KG1 (cell line): ENCODE data around the gene PIN1.
"Not testable (repeated sequence)": the region's sequence is repeated elsewhere in the genome, so short reads cannot be mapped to it uniquely, and the experiment has no call there.

Experiments used
- DNase-seq: peaks from one replicate; lab custom pipeline; 2025; lab: John Stamatoyannopoulos, UW

Gene PIN1

DNA sequence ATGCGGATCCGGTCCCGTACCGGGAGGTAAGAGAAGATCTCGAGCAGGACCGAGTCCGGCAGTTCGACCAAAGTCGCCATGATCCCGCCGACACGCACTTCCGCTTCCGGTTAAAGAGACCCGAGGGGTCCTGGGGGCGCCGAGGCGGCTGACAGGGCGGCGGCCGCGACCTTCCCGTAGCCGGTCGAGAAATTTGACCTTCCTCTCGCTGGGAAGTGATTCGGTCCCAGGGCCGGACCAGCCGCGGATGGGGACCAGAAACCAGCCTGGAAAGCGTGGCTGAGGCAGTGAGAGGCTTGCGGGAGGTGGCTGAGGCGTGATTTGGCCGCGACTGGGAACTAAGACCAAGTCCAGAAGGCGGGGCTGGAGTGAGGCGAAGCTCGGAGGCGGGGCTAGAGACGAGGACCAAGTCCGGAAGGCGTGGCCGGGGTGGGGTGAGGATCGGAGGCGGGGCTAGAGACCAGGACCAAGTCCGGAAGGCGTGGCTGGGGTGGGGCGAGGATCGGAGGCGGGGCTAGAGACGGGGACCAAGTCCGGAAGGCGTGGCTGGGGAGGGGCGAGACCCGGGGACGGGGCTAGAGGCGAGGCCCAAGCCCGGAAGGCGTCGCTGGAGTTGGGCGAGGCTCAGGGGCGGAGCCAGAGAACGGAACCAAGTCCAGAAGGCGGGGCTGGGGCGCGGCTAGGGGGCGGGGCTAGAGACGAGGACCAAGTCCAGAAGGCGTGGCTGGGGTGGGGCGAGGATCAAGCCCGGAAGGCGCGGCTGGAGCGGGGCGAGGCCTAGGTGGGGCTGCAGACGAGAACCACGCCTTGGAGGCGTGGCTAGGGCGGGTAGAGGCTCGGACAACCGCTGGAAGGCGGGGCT lies 16.2 kb upstream of the PIN1 start, which contains the start of gene FBXL12:
TSS of gene FBXL12 (minus strand) at position 346 of the 862 bp plus-strand sequence. CDS start at position 80, 266 bp downstream.
- peak; percentile 99 for DNase-seq

DNA sequence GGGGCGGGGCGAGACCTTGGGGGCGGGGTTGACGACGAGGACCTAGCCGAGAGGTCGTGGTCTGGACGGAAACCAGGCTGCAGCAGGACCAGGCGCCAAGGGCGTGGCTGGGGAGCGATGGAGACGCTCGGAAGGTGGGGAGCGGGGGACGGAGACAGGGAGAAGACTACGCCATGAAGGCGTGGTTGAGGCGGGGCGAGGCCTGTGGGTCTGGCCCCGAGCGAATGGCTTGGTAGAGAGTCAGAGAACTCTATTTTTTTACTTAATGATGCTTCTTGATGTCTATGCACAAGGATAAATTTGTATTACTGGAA lies 15.6 kb upstream of the PIN1 start:
- DNase-seq = no peak

DNA sequence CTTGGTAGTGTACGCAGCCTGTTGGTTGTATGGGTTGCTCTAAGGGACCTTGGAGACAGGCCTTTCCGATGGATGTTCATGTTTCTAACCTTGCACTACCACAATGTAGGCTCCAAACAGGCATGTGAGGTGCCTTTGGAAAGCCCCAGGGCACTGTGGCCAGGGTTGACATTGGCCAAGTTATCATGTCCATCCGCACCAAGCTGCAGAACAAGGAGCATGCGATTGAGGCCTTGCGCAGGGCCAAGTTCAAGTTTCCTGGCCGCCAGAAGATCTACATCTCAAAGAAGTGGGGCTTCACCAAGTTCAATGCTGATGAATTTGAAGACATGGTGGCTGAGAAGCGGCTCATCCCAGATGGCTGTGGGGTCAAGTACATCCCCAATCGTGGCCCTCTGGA lies 15.1 kb upstream of the PIN1 start:
- not testable (repeated sequence) for DNase-seq

DNA sequence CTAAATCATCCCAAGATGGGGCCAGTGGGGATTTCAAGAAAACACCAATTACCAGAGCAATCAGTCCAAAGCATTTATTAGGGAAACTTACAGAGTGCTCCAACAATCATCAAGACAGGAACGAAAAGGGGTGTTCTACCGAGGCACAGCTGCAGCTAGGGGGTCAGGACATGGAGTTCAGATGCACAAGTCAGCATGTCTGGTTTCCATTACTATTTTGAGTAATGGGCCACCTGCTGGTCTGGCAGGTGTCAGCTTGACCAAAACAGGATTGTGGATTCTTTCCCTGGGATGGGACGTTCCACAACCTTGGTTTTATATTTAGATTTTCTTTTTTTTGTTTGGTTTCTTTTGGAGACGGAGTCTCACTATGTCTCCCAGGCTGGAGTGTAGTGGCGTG lies 11.3 kb upstream of the PIN1 start:
- no peak for DNase-seq

DNA sequence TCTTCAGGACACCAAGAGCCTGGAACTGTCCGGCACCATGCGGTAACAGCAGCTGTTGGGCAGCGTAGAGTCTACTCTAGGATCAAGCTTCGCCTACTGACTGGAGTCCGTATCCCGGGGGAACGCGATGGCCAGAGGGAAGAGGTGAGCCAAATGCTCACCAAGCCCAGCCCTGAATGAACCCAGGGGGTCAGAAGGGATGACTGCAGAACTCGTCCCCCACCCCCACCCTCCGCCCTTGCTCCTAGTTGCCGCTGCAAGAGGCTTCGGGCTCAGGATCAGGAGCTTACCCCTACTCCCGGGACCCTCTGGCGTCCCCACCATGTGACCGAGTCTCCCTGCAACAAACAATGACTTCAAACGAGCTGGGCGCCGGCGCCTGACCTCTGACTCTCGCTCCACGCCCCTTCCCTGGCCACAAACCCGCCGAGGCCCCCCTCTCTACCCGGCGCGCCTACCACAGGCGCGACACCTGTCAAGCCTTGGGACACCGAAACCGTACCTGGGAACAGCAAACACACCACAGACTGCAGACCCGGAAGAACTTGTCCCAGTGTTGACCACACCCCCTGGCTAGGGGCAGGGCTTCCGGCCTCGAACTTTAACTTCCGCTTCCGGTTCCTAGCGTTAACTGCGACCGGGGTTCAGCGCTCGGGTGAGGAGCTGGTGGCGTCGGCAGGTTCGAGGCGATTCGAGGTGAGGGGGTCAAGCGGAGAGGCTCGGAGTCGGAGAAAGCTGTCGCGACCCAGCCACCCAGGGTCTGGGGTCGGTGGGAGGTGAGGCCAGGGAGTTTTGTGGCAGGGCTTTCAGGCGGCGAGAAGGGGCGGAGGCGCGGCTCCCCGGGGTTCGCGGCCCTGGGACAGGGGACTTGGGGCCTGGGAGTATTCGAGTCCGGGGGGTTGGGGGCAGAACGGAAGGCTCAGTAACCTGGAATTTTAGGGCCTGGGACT lies 7.6 kb upstream of the PIN1 start, which contains the start of gene UBL5:
TSS of gene UBL5 (plus strand) at position 630 of the 950 bp plus-strand sequence. CDS start 420 bp downstream, outside the sequence.
- peak; percentile 84 for DNase-seq

DNA sequence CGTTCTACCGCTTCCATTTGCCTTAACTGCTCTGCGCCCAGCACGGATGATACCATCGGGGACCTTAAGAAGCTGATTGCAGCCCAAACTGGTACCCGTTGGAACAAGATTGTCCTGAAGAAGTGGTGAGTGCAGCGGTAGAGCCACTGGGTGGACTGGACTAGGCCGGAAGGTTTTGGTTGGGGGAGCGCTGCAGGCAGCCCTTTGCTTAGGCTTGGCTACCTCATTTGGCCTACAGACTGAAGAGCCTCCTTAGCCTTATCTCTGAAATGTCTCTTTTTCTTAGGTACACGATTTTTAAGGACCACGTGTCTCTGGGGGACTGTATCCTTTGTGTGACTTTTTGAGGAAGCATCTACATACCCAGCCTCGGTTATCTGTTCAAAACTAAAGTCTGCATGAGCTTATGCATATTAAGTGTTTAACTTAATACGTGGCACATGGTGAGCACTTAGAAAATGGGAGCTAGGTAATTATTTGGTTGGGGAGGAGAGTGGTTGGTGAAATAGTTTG lies 6.5 kb upstream of the PIN1 start:
- no peak for DNase-seq

DNA sequence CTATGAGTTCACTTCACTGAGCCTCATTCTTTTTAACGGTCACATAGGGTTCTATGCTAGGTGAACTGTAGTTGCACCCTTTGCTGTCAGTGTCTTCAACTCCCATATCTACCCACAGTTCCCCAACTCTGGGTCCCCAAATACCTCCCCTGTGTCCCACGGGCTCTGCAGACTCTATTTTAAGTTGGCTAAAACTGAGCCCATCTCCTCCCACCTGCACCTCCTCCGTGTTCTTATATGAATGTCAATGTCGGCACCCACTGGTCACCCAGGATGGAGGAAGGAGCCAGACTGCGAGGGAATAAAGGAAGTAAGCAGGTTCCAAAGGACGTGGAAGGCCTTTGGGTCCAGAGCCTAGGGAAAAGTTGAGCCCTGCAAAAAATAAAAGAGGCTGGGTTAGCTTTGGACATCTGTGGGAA lies 802 bp upstream of the PIN1 start:
- no peak for DNase-seq

DNA sequence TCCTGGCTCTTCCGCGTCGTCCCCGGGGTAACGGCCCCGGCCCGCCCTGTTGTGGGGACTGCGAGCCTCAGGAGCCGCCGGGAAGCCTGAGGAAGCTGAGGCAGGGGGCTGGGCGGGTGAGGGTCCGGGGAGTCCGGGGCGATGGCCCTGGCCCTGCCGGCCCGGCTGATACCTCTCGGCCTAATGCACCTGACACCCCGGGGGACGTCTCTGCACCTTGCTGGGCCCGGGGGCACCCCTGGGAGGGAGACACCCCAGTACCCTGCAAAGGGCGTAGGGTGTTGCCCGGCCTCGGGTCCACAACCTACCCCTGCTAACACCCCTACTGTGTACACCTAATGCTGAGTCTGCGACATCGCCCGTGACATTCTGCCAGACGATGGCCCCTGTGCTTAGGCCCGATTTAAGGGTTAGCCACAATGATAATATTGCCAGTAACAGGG lies 410 bp downstream of the PIN1 start:
- DNase-seq = no peak

DNA sequence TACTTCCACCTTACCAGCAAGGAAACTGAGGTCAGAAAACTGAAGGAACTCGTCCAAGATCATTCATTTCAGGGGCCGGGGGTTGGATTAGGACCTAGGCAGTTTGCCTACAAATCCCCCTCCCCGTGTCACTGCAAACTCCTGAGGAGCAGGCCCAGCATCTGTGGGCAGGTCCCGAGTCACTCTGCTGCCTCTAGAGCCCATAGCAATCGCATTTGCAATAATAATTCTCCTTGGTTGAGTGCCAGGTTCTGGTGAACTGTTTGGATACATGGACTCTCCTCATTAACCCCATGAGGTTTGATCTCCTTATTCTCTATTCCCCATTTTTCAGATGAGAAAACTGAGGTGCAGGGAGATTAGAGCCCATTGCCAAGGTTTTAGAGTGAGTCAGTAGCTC lies 903 bp downstream of the PIN1 start:
- no peak for DNase-seq

DNA sequence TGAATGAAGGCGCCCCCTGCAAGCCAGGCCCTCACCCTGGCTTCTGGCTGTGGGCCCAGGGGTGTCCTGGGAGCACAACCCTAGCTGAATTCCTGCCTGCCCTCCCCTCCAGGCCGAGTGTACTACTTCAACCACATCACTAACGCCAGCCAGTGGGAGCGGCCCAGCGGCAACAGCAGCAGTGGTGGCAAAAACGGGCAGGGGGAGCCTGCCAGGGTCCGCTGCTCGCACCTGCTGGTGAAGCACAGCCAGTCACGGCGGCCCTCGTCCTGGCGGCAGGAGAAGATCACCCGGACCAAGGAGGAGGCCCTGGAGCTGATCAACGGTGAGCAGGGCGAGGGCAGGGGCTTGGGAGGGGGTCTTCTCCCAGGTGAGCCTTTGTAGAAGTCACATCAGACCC lies 3.2 kb downstream of the PIN1 start:
- no peak for DNase-seq

DNA sequence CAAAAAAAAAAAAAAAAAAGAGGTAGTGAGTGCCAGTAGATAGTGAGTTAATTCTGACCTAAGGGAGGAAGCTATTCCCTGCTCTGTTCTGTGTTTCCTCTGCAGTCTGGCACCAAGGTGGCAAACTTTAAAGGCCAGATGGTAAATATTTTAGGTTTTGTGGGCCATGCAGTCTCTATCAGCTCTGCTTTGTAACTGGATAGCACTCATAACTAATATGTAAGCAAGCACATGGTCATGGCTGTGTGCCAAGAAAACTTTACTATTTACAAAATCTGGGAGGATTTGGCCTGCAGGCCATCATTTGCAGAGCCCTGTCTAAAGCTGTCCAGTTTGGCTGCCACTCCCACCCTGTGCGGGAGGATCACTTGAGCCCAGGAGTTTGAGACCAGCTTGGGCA lies 4.3 kb downstream of the PIN1 start:
- no peak for DNase-seq

DNA sequence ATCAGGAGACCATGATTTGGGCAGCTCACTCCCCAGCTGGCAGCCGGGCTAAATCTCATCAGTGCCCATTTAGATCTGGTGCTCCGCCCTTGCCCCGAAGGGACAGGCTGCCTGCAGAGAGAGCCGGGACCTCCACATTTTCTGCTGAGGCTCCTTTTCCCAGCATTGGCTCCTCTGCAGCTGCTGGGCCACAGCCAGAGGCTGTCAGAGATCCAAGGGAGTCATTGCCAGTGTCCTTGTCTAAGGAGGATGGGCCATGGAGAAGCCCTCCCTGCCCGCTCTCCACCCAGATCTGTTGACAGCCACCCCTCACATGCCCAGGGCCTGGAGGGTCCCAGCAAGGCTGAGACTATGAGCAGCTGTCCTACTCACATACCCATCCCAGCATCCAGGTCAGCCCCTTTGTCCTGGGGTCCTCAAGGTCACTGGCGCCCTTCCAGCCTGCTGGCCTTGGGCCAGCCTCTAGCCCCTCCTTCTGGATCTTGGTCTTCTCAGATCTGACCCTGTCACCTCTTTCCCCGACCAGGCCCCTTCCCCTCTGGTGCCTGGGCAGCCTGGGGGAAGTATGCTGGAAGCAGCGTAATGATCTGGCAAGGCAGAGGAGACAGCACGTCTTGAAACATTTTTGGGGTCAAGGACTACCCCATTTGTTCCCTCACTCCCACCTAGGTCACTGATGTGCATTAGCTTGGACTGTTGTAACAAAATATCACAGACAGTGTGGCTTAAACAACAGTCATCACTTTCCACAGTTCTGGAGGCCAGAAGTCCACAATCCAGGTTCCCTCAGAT lies 7.9 kb downstream of the PIN1 start:
- DNase-seq = no peak

DNA sequence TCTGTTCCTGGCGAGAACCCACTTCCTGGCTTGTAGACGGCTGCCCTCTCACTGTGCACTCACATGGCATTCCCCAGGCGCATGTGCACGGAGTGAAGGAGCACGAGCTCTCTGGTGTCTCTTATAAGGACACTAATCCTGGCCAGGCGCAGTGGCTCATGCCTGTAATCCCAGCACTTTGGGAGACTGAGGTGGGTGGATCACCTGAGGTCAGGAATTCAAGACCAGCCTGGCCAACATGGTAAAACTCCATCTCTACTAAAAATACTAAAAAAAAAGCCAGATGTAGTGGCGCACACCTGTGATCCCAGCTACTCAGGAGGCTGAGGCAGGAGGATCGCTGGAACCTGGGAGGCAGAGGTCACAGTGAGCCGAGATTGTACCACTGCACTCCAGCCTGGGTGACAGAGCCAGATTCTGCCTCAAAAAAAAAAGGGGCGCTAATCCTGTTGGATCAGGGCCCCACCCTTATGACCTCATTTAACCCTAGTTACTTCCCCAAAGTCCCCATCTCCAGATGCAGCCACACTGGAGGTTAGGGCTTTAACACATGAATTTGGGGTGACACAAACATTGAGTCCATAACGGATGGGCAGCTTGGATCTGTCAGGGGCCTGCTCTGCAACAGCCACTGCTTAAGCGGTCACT lies 8.6 kb downstream of the PIN1 start:
- not testable (repeated sequence) for DNase-seq

DNA sequence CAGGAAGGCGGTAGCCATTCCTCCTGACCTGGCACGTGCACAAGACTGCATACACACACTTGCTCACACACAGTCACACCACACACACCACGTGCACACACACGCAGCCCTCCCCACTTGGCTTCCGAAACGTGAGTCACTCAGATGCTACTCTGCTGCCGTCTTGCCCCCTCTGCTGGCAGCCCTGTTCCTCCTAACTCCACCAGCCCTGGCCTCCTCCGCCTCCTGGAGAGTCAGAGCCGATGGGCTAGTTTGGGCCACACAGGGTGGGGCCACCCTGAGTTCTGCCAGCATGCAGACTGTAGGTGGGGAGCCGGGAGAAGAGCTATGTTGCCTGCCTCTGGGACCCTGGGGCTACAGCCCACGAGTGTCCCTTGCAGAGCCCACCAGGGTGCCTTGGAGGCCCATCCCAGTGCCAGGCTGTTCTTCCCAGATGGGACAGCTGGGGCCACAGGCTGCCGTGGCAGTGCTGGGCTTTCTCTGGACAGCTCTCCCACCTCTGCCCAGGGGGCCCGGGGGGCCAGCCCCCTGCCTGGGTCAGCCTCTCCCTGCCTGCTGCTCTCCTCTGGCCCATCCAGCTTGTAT lies 12.1 kb downstream of the PIN1 start:
- no peak for DNase-seq

DNA sequence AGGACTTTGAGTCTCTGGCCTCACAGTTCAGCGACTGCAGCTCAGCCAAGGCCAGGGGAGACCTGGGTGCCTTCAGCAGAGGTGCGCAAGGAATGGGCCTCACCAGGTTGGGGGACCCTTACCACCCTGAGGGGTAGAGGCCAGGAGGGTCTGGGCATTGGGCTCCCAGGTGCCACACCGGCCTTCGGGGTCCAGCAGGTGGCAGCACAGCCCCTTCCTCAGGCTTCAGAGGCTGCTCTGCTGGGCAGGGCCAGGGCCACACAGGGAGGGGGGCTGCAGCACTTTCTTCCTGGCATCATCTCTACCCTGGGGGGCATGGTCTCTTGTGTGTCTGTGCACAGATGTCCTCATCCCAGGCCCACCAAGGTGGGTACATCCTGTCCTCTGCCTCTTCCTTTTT lies 12.9 kb downstream of the PIN1 start:
- no peak for DNase-seq

DNA sequence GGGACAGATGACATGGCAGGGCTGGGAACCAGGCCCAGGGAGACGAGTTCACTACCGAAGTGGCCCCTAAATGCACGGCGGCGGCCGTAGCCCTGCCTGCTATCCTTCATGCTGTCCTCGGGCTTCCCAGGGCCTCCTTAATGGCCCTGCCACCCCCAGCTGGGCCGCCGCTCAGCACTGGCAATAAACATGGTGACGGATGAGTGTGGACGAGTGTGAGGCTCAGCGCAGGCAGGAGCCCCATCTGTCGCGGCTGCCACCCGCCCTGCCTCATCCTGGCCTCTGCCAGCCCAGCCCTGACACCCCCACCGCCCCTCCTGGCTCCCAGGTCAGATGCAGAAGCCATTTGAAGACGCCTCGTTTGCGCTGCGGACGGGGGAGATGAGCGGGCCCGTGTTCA lies 13.6 kb downstream of the PIN1 start:
- DNase-seq = no peak

DNA sequence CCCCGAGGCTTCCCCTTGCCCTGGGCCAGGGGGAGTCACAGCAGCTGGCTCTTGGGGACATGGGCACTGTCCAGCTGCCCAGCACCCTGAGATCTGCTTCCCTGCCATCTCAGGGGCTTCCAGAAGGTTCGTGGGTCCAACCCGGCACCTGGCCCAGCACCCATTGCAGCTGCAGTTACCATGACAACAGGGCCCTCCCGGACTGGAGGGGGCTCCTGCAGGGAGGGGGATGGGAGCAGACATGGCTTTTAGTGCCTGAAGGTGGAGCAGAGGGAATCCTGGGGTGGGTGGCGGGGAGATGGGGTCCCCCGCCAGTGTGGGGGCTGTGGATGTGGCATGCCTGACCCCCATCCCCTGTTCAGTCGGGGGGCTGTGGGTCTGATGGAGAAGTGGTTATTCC lies 14.7 kb downstream of the PIN1 start:
- DNase-seq = no peak

DNA sequence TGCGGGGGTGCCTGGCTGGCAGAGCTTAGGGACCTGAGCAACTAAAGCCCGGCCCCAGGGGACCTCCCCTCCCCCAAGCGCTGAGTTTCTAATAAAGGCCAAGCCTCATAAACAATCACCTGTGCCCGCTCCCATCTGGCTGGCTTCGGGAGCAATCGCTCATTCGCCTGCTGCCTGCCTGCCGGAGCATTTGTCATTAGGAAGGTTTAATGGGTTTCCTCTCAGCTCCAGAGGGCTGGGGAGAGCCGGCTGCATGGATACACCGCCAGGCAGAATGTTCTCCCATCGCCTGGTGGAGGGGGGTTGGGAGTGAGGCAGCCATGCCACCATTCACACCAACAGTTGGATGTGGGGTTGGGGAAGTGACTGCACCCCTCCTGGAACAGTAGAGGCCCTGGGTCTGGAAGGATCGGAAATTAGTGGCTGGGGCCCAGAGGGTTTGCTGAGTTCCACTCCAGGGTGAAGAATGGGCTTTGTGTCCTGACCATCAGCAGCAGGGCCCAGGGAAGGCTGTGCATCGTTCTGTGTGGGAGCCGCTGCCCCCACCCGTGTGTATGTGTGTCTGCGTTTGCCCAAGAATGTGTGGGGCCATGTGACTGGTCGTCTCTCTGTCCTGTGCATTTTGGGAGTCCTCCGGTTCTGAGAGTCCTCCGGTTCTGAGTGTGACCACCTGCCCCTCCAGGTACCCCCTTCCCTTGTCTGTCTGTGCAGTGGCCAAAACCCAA lies 15.3 kb downstream of the PIN1 start:
- DNase-seq = no peak

DNA sequence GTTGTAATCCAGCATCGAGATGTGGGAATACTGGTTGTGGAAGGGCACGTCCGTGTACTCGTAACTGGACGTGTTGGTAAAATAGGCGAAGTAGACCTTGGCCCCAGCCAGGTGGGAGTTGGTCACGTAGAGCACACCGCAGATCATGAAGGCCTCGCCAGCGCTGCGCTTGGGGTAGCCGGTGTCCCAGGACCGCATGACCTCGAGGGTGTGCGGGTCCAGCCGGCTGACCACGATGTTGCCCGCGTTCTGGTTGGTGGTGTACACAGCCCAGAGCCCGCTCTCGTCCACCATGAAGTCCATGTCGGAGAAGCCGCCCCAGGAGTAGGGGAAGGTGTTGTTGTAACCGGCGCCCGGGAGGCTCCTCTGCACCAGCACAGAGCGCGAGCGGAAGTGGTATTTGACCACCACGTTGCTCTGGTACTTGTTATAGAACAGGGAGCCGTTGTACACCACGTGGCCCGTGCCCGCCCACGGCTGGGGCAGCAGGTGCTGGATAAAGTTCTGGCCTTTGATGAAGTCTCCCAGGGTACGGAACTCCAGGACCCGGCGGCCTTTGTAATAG lies 19.2 kb downstream of the PIN1 start:
- DNase-seq = no peak

DNA sequence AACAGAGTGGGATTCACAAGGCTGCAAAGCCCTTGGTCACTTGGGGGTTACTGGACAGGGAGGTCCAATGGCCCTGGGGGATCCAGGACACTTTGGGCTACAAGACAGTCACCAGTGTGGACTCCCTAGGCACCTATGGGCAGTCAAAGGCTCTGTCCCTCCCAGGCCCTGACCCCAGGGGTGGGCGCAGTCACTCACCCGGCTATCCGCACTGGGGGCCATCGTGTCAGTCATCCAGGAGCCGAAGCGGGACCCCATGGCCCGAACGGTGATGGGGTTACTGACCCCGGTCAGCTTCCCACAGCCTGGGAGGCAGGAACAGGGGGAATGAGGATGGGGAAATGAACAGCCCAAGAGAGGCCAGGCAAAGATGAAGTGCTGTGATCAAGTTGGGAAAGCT lies 21.5 kb downstream of the PIN1 start:
- no peak for DNase-seq
